Activated CD4-positive, CD25-positive, alpha-beta regulatory T cell treated with anti-CD3 and anti-CD28 coated beads, Interleukin-2, amount 50 U/mL, for 16 hours (primary cell): ENCODE measurements around the gene KLC1.
"Not testable (repeated sequence)": the region's sequence is repeated elsewhere in the genome, so short reads cannot be mapped to it uniquely, and the experiment has no call there.

Experiments
- DNase-seq: peaks from one replicate; pipeline ENCODE4 v3.0.0-alpha.2; 2020; ENCODE audit warnings: low read depth, low spot score

Gene KLC1

DNA sequence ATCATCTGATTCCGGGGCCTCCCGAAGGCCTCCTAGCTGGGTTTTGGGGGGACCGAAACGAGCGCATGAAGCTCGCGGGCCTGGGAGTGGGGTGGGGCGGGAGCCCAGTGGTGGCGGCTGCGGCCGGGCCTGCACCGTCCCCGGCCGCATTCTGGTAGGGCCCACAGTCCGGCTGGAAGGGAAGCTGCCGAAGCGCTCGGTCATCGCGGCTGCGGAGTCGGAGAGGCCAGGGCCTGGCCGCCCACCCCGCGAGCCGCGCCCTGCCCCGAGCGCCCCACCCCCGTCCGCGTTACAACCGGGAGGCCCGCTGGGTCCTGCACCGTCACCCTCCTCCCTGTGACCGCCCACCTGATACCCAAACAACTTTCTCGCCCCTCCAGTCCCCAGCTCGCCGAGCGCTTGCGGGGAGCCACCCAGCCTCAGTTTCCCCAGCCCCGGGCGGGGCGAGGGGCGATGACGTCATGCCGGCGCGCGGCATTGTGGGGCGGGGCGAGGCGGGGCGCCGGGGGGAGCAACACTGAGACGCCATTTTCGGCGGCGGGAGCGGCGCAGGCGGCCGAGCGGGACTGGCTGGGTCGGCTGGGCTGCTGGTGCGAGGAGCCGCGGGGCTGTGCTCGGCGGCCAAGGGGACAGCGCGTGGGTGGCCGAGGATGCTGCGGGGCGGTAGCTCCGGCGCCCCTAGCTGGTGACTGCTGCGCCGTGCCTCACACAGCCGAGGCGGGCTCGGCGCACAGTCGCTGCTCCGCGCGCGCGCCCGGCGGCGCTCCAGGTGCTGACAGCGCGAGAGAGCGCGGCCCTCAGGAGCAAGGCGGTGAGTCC is at the start of gene KLC1:
Gene KLC1 (plus strand): TSS at position 528 of the 819 bp plus-strand sequence. CDS start 25,354 bp downstream, outside the sequence.
- peak; percentile 71 for DNase-seq

DNA sequence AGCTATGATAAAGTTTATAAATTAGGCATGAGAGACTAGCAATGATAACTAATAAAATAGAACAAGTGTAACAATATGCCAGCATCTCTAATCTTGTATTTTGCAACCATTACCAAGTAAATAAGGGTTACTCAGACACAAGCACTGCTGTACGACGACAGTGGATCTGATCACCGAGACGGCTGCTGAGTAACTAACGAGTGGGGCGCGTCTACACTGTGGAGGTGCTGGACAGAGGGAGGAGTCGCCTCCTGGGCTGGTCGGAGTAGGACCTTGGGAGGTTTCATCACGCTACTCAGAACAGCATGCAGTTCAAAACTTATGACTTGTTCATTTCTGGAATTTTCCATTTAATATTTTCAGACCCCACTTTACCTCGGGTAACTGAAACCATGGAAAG is 47.8 kb upstream of the KLC1 start:
- DNase-seq = no peak

- no peak for DNase-seq
These were observed 46.9 kb upstream of the KLC1 start for GRCh38 chr14:103581954-103582703.

DNA sequence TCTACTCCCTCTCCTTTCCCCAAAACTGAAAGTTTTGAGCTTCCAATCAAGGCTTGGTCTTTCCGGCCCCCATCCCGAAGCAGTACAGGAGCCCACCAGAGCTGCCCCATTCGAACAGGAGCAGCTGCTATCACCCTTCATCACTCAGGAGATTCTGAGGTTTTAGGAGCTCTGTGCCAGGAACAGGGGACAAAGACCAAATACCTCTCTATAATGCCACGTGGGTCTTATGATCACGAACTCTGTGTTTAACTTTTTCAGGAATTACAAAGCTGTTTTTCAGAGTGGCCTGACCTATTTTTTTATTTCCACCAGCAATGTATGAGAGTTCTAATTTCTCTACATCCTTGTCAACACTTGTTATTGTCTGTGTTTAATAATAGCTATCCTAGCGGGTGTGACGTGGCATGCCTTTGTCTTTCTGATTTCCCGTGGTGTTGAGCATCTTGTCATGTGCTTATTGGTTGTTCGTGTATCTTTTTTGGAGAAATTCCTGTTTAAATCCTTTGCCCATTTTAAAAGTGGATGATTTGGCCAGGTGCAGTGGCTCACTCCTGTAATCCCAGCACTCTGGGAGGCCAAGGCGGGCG is 44.6 kb upstream of the KLC1 start:
- no peak for DNase-seq

- no peak for DNase-seq
These were observed 35.4 kb upstream of the KLC1 start for GRCh38 chr14:103593577-103593976.

DNA sequence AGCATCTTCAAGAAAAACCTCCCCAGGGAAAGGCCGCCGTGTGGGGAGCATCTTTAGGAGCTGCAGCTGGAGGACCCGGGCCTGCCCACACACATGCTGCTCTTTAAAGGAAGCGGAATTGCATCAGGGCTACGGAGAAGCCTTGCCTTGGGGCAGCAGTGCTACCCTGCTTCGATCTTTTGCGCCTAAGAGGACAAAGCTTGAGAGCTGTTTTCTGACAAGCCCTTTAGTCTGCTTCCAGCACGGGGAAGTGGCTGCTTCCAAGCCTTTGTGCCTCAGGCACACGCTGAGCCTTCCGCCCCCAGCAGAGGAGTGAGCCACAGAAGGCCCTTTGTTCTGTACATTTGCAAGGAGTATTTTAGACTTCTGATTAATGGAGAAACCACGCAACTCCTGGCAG is 34.7 kb upstream of the KLC1 start:
- no peak for DNase-seq

DNA sequence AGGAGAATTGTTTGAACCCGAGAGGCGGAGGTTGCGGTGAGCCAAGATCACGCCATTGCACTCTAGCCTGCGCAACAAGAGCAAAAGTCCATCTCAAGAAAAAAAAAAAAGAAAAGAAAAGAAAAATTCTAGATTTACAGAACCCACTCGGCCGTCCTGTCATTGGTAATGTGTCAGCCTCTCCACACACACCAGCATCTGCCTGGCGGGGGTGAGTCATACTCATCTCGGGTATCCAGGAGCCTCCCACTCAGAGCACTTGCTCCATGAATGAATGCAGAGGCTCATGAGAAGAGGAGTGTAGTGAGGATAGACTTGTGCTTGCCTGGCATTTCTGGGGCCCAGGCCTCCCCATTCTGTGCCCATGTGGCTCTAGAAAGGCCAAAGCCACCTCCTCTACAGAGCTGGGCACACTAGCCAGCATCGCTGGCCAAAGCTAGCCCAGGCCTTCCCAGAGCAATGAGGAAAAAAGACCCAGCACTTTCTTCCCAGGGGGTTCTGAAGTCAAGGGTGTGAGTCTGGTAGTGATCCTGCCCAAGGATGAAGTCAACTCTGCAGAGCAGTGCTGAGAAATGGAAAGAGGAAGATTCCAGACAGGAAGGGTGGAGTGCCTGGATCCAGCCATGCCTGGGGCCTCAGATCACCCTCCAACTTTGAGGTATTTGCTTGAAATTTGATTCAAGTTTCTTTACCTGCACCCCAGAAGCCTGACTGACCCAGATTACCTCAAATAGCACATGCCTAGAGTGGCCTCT is 31.2 kb upstream of the KLC1 start:
- no peak for DNase-seq

DNA sequence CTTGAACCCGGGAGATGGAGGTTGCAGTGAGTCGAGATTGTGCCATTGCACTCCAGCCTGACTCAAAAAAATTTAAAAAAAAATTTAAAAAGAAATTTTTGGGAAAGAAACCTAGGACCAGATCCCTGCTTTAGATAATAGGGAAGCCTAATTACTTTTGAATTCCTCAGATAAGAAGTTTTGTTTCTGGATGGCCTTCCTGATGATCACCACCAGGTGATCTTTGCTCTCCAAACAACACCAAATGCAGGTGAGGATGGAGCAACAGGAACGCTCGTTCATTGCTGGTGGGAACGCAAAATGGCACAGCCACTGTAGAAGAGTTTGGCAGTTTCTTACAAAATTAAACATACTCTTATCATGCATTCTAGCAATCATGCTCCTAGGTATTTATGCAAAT is 28.5 kb upstream of the KLC1 start:
- DNase-seq = no peak

- DNase-seq = no peak
These were observed 24.4 kb upstream of the KLC1 start for GRCh38 chr14:103604620-103605019.

GRCh38 chr14:103606963-103607668 is 21.9 kb upstream of the KLC1 start:
- DNase-seq = no peak

DNA sequence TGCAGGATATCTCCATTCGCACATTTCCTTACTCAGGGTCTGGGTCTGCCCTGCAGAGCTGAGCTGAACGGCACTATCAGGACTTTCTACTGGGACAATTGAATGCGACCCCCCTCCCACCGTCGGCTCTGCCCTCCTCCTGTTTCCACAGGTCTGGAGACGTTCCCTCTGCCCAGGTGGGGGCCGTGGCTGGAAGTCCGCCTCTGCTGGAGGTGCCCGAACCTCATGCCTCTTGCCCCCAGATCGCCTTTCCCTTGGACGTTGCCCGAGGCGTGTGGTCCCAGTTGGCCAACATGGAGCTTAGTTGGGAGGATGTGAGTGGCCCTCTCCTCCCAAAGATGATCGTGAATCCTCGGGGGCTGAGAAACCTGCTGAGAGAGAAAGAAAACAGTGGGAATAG is 21.2 kb upstream of the KLC1 start:
- no peak for DNase-seq

- DNase-seq = not testable (repeated sequence)
These were observed 19.9 kb upstream of the KLC1 start for GRCh38 chr14:103609081-103609480.

- no peak for DNase-seq
These were observed 17.8 kb upstream of the KLC1 start for GRCh38 chr14:103611215-103611614.

- DNase-seq = no peak
These were observed 15.5 kb upstream of the KLC1 start for GRCh38 chr14:103613517-103613916.

DNA sequence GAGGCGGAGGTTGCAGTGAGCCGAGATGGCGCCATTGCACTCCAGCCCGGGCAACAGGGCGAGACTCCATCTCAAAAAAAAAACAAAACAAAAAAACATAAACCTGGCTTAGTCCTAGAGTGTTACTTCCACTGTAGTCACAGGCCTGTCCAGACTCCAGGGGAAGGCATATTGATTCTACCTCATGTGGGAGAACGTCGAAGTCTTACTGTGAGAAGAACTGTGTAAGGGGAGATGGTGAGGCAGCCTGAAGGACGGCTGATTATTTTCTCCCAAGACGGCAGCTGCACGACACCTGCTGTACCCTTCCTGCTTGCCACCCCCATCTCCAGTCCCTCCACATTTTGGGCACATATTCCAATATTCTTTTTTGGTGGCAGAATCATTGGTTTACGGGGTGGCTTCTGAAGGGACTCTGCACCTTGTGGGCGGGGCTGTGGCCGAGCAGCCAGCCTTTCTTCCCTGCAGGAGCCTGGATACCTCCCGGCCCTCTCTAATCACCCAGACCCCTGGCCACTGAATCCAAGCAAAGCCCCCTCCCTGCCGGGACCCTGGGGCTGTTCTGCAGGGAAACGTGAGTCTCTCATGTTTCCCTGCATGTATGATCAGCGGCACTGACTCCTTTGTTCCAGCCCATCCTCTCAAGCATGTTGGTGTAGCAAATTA is 12.2 kb upstream of the KLC1 start:
- no peak for DNase-seq

- no peak for DNase-seq
These were observed 10.0 kb upstream of the KLC1 start for GRCh38 chr14:103619057-103619456.

DNA sequence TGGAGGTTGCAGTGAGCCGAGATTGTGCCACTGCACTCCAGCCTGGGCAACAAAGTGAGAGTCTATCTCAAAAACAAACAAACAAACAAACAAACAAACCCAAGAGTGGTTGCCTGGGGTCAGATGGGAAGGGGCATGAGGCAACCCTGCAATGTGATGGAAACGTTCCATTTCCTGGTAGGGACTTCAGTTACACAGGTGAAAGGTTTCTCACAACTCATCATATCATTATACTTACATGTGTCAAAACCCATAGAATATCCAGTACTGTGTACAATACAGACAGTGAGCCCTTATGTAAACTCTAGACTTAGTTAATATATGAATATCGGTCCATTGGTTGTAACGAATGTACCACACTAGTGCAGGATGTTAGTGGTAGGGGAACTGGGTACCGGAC is 7.2 kb upstream of the KLC1 start:
- DNase-seq = no peak

GRCh38 chr14:103623308-103623707 is 5.7 kb upstream of the KLC1 start:
- DNase-seq = no peak

- DNase-seq = no peak
These were observed 5.0 kb upstream of the KLC1 start for GRCh38 chr14:103623883-103624482.

DNA sequence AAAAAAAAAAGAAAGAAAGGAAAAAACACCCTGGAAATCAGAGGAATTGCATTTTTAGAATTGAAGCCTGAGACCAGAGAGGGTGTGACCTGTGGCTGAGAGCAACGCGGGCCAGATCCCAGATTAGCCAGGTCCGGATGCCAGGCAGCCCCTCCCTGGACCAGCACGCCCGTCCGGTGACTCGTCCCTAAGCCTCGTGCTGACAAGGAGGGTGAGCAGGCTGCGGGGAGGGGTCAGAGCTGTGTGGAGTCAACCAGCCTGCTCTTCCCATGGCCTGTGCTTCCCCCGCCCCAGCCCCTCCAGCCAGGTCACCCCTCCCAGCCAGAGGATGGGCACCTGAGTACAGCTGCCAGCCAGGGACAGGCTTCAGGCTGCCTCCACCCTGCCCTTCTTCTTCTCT is 4.2 kb upstream of the KLC1 start:
- no peak for DNase-seq
